Measurements from ENCODE around the gene TMEM35B.
"Not testable (repeated sequence)": the region's sequence is repeated elsewhere in the genome, so short reads cannot be mapped to it uniquely, and the experiment has no call there.

The TMEM35B gene

DNA sequence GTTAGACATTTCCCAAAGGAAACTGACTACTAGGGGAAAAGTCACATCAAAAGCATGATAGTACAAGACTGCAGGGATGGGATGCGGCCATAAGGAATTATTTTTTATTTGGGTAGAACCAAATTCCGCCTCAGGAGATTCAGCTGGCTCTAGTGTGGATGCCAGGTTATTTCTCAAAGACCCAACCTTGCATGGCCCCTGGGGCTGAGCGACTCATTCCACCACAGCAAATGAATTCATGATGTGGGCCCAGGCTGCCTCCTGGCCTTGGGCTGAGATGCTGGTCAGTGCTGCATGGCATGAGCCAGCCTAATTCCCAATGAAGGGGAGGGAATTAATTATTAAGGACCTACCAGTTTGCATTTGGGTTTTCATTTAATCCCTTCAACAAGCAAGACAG is 11.8 kb downstream of the TMEM35B start:
- ATAC-seq (replicated peaks; ENCODE audit: extremely low read depth, poor library complexity, severe bottlenecking) (no peak), DNase-seq (ENCODE audit: low spot score in 2 of 2) (no peak)
- H3K27me3 Mint-ChIP-seq: no peaks in the 10 kb centered on the region
- H3K9me3 Mint-ChIP-seq: no peaks in the 10 kb centered on the region
- peaks cover 4% of the 10 kb centered on the region for H3K36me3 Mint-ChIP-seq (ENCODE audit: insufficient read depth)
- H3K4me1 Mint-ChIP-seq: peaks cover 12% of the 10 kb centered on the region
- no peak overlapping the region for H3K4me3 Mint-ChIP-seq
- H3K27ac Mint-ChIP-seq (ENCODE audit: low read depth): no peak overlapping the region

DNA sequence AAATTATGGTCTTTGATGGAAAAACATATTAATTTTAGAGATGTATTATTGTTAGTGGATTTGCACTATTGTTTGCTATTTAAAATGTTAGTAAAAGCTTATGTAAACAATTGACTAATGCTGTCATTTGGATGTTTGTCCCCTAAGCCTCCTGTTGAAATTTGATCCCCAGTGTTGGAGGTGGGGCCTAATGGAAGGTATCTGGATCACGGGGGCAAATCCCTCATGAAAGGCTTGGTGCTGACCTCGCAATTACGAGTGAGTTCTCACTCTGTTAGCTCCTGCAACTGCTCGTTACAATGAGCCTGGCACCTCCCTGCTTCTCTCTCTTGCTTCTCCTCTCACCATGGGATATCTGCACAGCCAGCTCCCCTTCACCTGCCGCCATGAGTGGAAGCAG is 14.3 kb downstream of the TMEM35B start:
- ATAC-seq (replicated peaks; ENCODE audit: extremely low read depth, poor library complexity, severe bottlenecking) (no peak), DNase-seq (ENCODE audit: low spot score in 2 of 2) (no peak)
- H3K27me3 Mint-ChIP-seq: no peaks in the 10 kb centered on the region
- H3K36me3 Mint-ChIP-seq (ENCODE audit: insufficient read depth): peaks cover 1% of the 10 kb centered on the region
- no peak overlapping the region for H3K4me3 Mint-ChIP-seq
- no peak overlapping the region for H3K27ac Mint-ChIP-seq (ENCODE audit: low read depth)
- peaks cover 9% of the 10 kb centered on the region for H3K4me1 Mint-ChIP-seq
- H3K9me3 Mint-ChIP-seq: no peaks in the 10 kb centered on the region

DNA sequence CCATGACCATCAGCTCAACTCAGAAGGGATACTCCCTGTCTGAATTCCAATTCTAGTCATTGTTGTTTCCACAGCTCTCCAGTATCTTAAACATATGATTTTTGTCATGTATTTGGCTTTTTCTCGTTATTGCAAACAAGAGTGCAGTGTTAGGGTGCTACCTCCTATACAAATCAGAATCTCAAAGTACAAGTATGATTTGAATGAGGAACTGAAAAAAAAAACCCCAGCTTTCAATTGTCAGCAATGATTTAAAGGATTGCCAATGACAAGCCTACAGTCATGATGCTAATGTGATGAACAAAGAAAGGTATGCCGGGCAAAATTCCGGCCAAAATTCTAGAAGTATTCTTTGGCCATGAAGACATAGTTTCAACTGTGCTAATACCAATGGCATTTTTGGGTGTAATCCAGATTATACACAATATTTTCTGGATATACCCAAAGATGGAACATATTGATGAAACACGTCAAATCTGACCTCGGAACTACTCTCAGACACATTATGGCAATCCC is 14.9 kb downstream of the TMEM35B start:
- H3K4me1 Mint-ChIP-seq: peaks cover 9% of the 10 kb centered on the region
- ATAC-seq (replicated peaks; ENCODE audit: extremely low read depth, poor library complexity, severe bottlenecking) (no peak), DNase-seq (ENCODE audit: low spot score in 2 of 2) (no peak)
- H3K36me3 Mint-ChIP-seq (ENCODE audit: insufficient read depth): no peaks in the 10 kb centered on the region
- H3K9me3 Mint-ChIP-seq: no peaks in the 10 kb centered on the region
- H3K27me3 Mint-ChIP-seq: no peaks in the 10 kb centered on the region
- no peak overlapping the region for H3K27ac Mint-ChIP-seq (ENCODE audit: low read depth)
- no peak overlapping the region for H3K4me3 Mint-ChIP-seq

DNA sequence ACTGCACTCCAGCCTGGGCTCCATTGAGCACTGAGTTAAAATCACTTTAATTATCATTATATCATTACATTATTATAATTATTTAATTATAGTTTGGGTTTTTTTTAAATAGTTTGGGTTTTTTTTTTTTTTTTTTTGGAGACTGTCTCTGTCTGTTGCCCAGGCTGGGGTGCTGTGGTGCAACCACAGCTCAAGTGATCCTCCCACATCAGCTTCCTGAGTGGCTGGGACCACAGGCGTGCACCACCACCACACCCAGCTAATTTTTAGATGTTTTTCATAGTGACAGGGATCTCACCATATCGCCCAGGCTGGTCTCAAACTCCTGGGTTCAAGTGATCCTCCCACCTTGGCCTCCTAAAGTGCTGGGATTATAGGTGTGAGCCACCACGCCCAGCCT is 16.9 kb downstream of the TMEM35B start:
- not testable (repeated sequence) for DNase-seq (ENCODE audit: low spot score in 2 of 2); H3K4me3 Mint-ChIP-seq
- ATAC-seq (replicated peaks; ENCODE audit: extremely low read depth, poor library complexity, severe bottlenecking): peak; percentile 100

DNA sequence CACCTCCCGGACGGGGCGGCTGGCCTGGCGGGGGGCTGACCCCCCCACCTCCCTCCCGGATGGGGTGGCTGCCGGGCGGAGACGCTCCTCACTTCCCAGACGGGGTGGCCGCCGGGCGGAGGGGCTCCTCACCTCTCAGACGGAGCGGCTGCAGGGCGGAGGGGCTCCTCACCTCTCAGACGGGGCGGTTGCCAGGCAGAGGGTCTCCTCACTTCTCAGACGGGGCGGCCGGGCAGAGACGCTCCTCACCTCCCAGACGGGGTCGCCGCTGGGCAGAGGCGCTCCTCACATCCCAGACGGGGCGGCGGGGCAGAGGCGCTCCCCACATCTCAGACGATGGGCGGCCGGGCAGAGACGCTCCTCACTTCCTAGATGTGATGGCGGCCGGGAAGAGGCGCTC is 17.5 kb downstream of the TMEM35B start:
- H3K4me1 Mint-ChIP-seq; H3K27me3 Mint-ChIP-seq; H3K9me3 Mint-ChIP-seq; H3K27ac Mint-ChIP-seq (ENCODE audit: low read depth); ATAC-seq (replicated peaks; ENCODE audit: extremely low read depth, poor library complexity, severe bottlenecking); H3K4me3 Mint-ChIP-seq; H3K36me3 Mint-ChIP-seq (ENCODE audit: insufficient read depth); DNase-seq (ENCODE audit: low spot score in 2 of 2): not testable (repeated sequence)

More for the DNA sequence above, 16.9 kb downstream of the TMEM35B start:
- H3K9me3 Mint-ChIP-seq; H3K36me3 Mint-ChIP-seq (ENCODE audit: insufficient read depth); H3K27ac Mint-ChIP-seq (ENCODE audit: low read depth); H3K4me1 Mint-ChIP-seq; H3K27me3 Mint-ChIP-seq: not testable (repeated sequence)

DNA sequence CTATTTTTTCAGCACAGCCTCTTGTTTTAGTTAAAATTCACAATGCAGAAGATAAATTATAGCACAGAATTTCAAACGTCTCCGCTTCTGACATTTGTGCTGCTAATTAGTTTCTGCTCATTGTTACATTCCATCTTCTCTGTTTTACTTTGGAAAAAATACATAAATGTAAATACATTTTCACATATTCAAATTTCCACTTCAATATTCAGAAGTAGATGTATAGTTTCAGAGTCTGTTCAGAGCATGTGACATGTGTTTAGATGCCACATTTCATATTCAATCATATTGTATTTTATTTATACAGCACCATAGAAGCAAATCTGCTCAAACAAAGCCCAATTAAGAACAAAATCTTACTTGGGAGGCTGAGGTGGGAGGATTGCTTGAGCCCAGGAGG is 19.6 kb downstream of the TMEM35B start:
- Mint-ChIP-seq H3K4me3 (no peak overlapping the region), H3K9me3 (no peaks in the 10 kb centered on the region), H3K27me3 (no peaks in the 10 kb centered on the region), H3K27ac (ENCODE audit: low read depth) (no peak overlapping the region), H3K4me1 (no peaks in the 10 kb centered on the region), H3K36me3 (ENCODE audit: insufficient read depth) (no peaks in the 10 kb centered on the region)
- no peak for ATAC-seq (replicated peaks; ENCODE audit: extremely low read depth, poor library complexity, severe bottlenecking)
- no peak for DNase-seq (ENCODE audit: low spot score in 2 of 2)

DNA sequence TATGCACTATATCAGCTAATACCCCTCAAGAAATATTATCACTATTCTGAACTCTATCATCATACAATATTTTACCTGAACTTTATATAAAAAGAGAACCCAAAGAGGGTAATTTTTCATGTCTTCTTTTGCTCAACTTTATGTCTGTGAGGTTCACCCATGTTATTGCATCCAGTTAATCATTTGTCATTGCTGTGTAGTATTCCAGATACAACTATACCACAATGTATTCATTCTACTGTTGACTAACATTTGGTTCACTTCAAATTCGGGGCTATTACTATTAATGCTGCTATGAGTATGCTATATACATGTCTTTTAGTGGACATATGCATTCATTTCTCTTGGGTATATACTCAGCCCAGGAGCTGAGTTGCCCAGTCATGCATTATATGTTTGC is 34.7 kb downstream of the TMEM35B start:
- Mint-ChIP-seq H3K36me3 (ENCODE audit: insufficient read depth) (no peaks in the 10 kb centered on the region), H3K27me3 (peaks cover 50% of the 10 kb centered on the region), H3K4me1 (no peaks in the 10 kb centered on the region), H3K27ac (ENCODE audit: low read depth) (no peak overlapping the region), H3K4me3 (no peak overlapping the region), H3K9me3 (no peaks in the 10 kb centered on the region)
- ATAC-seq (replicated peaks; ENCODE audit: extremely low read depth, poor library complexity, severe bottlenecking): no peak
- DNase-seq (ENCODE audit: low spot score in 2 of 2): no peak

DNA sequence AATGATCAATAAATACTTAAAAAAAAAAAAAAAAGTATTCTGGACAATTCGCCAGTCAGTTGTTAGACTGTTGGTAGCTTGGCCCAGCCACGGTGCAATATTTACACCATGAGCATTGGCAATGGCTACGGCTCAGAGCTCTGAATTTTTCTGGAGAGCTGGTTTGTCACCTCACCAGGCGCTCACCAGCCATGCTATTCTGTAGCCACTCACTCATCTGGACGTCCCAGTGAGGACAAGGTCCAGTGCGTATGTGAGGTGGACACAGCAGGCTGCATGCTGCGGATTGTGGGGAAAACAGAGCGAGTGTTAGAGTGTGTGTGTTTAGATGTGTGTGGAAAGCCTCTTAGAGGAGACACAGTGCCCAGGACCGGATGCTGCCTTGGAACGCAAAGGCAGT is 36.4 kb downstream of the TMEM35B start:
- peaks cover 50% of the 10 kb centered on the region for H3K27me3 Mint-ChIP-seq
- ATAC-seq (replicated peaks; ENCODE audit: extremely low read depth, poor library complexity, severe bottlenecking); H3K36me3 Mint-ChIP-seq (ENCODE audit: insufficient read depth); H3K4me3 Mint-ChIP-seq; H3K4me1 Mint-ChIP-seq; H3K9me3 Mint-ChIP-seq; DNase-seq (ENCODE audit: low spot score in 2 of 2): not testable (repeated sequence)
- H3K27ac Mint-ChIP-seq (ENCODE audit: low read depth): peak overlapping the region; percentile 44

DNA sequence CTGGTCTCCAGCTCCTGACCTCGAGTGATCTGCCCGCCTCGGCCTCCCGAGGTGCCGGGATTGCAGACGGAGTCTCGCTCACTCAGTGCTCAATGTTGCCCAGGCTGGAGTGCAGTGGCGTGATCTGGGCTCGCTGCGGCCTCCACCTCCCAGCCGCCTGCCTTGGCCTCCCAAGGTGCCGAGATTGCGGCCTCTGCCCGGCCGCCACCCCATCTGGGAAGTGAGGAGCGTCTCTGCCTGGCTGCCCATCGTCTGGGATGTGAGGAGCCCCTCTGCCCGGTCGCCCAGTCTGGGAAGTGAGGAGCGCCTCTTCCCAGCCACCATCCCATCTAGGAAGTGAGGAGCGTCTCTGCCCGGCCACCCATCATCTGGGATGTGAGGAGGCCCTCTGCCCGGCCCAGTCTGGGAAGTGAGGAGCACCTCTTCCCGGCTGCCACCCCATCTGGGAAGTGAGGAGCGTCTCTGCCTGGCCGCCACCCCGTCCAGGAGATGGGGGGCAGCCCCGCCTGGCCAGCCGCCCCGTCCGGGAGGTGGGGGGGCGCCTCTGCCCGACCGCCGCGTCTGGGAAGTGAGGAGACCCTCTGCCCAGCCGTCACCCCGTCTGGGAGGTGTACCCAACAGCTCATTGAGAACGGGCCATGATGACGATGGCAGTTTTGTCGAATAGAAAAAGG is 37.4 kb downstream of the TMEM35B start:
- not testable (repeated sequence) for H3K9me3 Mint-ChIP-seq; H3K4me3 Mint-ChIP-seq; H3K4me1 Mint-ChIP-seq; H3K36me3 Mint-ChIP-seq (ENCODE audit: insufficient read depth); H3K27ac Mint-ChIP-seq (ENCODE audit: low read depth); ATAC-seq (replicated peaks; ENCODE audit: extremely low read depth, poor library complexity, severe bottlenecking); DNase-seq (ENCODE audit: low spot score in 2 of 2)
- H3K27me3 Mint-ChIP-seq: peaks cover 58% of the 10 kb centered on the region

DNA sequence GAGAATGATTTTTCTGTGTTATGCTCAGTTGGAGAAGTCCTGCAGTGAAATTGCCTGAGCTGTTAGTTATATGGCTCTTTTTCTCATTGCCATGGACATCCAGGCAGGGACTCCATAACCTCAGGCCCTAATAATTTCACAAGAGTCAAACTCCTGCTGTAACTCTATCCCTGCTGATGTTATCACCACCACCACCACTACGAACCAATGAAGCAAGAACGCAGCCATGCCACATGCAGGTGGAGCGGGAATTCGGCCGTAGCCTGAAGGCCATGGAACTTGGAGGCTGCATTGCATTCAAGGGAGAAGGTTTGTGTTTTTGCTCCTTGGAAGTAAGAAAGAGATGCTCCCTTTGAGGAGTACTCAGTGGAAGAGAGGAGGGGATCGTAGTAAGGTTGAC is 38.9 kb downstream of the TMEM35B start:
- H3K4me1 Mint-ChIP-seq: no peaks in the 10 kb centered on the region
- H3K4me3 Mint-ChIP-seq: no peak overlapping the region
- peaks cover 58% of the 10 kb centered on the region for H3K27me3 Mint-ChIP-seq
- DNase-seq (ENCODE audit: low spot score in 2 of 2) (no peak), ATAC-seq (replicated peaks; ENCODE audit: extremely low read depth, poor library complexity, severe bottlenecking) (no peak)
- H3K9me3 Mint-ChIP-seq: no peaks in the 10 kb centered on the region
- H3K36me3 Mint-ChIP-seq (ENCODE audit: insufficient read depth): no peaks in the 10 kb centered on the region
- no peak overlapping the region for H3K27ac Mint-ChIP-seq (ENCODE audit: low read depth)

DNA sequence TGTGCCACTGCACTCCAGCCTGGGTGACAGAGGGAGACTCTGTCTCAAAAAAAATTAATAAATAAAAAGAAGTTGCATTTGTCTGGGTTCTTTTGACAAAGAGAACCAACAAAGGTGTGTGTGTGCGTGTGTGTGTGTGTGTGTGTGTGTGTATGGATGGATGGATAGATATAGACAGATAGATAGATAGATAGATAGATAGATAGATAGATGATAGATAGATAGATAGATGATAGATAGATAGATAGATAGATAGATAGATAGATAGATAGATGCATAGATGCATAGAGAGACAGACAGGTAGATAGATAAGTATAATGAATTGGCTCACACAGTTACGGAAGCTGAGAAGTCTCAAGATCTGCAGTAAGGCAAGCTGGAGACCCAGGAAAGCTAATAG is 43.3 kb downstream of the TMEM35B start:
- H3K27me3 Mint-ChIP-seq: peaks cover 56% of the 10 kb centered on the region
- not testable (repeated sequence) for H3K36me3 Mint-ChIP-seq (ENCODE audit: insufficient read depth); ATAC-seq (replicated peaks; ENCODE audit: extremely low read depth, poor library complexity, severe bottlenecking); H3K9me3 Mint-ChIP-seq; H3K27ac Mint-ChIP-seq (ENCODE audit: low read depth); H3K4me1 Mint-ChIP-seq; DNase-seq (ENCODE audit: low spot score in 2 of 2); H3K4me3 Mint-ChIP-seq

All from central memory CD8-positive, alpha-beta T cell (primary cell).